GM19463 (cell line): ENCODE results near the gene SPSB1.

Experiments used
- ATAC-seq: cut with Tn5 transposase; IDR thresholded peaks from one replicate; pipeline ENCODE4 v1.9.1; 2021; ENCODE audit warnings: mild to moderate bottlenecking, moderate library complexity; ENCODE audit not compliant: unreplicated experiment

The SPSB1 gene

DNA sequence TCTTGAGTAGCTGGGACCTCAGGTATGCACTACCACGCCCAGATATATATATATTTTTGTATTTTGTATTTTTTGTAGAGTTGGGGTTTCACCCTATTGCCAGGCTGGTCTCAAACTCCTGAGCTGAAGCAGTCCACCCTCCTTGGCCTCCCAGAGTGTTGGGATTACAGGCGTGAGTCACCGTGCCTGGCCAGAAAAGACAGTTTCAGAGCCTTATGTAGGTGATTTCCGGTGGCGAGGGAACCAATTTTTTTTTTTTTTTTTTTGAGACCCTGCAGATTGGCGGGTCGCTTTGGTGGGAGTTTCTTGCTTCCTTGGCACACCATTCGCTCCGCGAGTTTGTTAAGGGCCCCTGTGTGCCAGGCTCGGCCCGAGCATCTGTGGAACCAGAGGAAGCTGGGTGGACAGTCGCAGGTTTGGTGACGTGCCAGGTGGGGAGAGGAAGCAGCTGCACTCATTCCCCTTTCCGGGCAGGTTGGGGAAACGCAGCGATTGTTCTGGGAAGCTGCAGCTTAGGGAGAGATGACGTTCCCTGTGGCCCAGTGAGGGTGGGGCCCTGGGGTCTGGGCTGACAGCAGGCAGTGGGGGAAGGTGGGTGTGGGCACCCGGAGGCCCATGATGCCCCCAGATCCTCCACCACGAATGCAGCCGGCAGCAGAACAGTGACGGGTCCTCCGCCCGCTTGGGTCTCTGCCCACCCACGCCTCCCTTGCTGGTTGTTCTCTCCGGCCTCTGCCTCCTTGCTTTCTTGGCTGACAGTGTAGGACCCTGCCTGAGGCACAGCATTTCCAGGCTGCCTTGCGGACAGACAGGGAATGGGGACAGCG is 25.1 kb downstream of the SPSB1 start:
- no peak for ATAC-seq

DNA sequence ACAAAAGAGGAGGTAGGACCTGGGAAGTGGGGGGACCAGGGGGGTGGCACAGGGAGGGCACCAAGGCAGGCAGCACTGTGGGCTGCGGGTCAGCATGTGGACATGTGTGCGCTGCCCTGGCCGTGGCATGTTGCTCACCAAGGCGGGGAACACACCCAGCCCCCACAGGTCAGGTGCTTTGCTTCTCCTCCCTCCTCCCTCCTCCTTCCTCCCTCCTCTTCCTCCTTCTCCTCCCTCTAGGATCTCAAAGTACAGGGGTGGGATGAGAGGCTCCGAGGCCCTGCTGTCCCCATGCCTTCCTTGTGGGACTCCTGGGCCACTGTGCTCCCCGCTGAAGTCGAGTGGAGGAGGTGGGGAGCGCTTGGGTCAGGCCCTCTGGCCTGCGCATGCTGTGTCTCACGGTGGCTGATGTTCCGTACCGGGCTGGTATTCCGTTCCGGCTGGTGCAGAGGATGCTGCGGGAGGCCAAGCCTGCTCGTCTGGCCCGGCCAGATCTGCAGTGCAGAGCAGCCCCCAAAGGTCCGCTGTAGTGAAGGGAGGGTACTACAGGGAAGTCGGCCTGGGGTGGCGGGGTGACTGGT is 26.6 kb downstream of the SPSB1 start:
- ATAC-seq = no peak

DNA sequence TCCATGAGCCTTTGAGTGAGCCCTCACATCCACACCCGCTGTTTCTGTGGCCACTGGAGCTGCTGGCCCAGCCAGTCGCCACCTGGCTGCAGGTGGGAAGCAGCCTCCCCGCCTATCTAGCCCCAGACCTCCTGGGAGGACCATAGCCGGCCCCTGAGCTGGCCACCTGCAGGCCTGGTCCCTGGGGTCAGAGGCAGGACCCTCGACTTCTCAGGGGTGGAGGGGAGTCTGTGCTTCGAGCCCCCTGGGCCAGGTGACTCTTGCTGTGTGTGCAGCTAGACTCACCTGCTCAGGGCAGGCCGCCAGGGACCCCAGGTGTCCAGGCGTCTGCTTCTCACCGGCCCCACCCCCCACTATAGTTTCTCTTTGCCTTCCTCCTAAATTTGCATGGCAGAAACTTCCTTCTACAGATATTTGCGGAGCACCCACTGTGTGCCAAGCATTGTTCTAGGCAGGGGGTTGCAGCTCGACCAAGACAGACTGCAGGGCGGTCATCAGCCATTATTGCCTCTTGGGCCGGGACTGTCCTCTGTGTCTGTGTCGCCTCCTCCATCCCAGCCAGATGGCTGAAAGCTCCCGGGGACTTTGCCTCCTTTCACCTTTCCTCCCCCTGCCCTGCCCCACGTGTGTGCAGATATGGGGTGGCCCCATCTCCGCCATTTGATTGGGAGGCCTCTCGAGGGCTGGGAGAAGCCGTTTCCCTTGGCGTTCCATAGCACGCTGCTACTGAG is 27.3 kb downstream of the SPSB1 start:
- ATAC-seq = no peak

DNA sequence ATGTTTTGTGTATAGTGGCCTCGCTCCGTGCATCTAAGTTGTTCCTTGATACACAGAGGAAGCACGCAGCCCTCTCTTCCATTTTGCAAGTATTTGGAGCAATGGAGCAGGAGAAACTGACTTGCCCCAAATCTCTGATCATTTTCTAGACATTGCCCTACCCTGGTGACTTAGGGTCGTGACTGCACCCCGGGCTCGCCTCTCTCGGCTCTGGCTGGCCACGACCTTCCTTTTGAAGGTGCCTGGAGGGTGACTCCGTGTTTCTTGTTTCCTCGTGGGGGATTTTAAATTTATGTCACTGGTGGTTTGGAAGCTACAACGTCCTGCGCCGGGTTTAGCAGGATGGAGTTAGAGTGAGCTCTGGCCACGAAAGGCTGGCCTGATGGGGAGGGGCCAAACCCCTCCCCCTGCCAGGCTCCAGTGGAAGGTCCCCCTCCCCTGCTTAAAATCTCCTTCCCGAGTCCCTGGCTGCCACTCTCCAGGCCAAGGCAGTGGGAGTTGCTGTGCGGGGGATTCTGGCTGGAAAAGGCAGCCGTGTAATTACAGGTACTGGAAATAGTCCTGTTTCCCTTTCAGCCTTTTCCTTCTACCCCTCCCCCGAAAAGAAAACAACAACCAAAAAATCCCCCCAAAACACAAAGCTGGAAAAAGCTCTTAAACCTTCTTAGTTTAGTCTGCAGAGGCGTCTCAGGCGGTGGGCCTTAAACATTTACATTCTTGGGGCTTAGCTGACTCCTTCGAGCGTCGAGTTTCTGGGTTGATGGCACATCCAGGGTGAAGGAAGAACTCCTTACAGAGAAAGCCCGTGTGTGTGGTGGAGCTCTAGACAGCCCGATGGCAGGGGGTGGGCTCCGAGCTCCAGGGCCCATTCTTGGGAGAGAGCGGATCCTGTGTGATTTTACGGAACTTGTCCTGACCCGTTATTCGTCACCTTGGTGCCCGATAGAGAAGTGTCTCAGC is 28.1 kb downstream of the SPSB1 start:
- ATAC-seq = no peak

DNA sequence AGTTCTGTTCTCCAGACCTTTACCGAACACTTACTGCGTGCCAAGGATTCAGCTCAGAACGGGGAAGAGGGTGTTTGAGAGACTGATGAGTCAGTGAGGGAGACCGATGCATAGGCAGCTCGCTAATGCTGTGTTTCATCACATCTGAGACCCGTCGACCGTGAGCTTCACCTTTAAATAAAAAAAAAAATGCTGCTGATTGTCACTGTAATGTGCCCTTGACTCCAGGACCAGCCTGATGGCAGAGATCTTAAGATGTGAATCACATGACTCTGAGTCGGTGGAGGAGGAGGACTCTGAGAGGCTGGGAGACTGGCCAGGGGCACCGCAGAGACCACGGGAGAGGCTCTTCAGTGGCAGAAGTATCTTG is 28.8 kb downstream of the SPSB1 start:
- ATAC-seq = no peak

DNA sequence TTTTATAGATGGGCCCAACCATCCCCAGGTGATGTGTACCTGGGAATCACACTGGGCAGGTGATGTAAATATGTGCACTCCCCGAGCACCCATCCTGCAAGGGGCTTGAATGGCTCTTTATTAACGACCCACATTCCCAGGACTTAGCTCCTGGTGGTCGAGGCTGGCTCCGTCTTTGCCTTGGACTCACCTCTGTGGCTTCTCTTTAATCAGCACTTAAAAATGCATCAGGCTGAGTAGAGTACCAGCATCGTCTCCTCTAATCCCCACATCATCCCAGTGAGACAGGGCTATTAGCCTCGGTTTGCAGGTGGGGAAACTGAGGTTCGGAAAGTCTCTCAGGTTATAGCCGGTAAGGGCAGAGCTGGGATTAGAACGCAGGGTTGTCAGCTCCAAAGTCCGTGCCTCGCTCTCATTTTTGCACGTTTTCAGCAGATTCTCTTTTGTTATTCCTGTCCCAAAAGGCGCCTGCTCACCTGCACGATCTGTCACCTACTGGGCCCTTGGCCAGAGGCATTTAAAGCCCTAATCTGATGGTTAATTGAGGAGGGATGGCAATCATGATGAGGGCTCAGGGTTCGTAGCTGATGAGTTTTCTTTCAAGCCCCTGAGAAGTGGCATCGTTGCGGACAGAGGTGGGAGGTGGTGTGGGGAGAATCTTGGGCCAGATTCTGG is 29.4 kb downstream of the SPSB1 start:
- no peak for ATAC-seq

DNA sequence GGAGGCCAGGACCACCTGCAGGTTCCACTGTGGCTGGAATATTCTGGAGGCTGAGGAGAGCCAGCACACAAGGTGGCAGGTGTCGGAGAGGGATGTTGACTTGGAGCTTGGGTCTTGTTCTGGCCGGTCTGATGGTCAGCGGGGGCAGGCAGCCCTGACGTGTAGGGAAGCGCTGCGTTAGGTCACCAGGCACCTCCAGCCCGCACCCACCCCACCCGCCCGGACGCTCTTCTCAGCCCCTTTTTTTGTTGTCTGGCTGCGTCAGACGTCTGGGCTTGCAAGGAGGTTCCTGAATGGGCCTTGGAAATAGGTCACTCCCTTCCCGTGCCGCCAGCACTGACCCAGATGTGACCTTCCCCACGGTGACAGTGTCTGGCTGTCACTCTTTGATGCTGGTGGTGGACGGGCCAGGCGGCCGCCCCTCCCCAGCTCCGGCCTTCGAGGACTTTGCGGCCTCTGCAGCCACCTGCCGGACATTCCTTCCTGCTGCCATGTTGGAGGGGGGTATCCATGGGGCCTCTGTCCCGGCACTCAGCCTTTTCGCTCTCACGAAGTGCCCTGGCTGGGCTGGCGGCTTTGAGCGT is 30.1 kb downstream of the SPSB1 start:
- no peak for ATAC-seq

DNA sequence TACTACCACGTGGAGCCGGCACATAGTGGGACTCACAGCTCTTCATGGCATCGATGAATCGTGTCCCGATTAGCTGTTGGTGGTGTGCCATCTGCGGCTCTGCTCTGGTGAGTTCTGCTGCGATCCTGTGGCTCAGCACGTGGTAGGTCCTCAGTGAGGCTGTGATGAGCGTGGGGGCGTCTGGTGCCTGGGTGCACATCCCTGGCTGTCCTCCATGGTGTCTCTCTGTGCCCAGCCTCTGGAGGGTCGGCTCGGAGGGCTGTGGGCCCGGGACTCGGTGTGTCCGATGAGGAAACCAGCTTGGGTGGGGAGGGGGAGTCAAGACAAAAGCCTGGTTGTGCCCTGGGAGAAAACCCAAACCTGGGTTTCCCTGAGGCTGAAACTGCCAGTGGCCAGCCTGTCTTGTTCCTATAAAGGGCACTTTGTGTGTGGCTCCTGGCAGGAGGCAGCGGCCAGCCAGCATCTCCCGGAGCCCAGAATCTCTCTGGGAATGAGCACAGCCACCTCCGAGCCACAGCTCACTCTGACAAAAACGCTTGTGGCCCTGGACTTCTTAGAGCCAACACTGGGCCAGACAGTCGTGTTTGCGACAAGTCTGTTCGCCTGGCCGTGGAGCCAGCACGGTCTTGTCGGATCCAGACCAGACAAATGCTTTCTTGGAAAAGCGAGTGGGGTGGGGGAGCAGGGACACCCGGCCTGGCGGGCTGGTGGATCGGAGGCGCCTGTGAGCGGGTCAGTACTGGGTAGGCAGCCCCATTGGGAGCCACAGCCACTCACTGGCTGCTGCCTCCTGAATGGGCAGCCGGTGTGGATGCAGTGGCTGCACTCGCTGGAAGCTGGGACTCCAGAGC is 31.8 kb downstream of the SPSB1 start:
- ATAC-seq = no peak

DNA sequence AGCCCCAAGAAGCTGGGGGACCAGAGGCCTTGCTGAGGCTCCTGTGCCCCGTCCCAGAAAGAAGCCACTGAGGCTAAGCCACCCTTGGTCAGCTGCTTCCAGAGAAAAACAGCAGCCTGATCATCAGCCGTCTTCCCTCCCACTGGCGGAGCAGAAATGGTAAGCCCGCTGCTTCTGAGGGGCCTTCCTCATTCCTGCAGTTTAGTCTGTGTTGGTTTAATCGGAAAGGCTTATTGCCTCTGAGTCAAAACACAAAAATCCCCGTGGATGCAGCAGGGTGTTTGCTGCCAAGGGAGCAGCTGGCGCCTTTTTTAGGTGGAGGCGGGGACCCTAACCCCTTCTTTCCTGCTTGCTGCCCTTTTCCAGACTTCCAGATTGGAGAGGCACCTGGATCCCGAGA is 33.9 kb downstream of the SPSB1 start:
- ATAC-seq = no peak

DNA sequence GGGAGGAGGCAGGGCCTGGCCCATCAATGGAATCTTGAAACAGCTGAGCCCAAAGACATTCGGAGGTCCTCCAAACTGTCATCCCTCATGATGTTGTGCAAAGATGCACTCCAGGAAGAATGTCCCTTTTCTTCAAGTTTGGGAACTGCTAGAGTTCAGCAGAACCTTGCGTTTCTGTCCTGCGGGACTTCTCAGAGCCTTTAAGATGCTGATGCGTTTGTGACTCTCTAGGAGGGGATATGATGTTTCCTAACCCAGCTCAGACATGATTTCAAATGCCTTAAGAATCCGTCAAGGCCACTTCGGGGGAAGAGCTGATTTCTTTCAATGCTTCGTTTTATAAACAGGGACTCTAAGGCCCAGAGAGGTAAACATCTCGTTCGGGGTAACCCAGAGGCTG is 35.5 kb downstream of the SPSB1 start:
- ATAC-seq = no peak

DNA sequence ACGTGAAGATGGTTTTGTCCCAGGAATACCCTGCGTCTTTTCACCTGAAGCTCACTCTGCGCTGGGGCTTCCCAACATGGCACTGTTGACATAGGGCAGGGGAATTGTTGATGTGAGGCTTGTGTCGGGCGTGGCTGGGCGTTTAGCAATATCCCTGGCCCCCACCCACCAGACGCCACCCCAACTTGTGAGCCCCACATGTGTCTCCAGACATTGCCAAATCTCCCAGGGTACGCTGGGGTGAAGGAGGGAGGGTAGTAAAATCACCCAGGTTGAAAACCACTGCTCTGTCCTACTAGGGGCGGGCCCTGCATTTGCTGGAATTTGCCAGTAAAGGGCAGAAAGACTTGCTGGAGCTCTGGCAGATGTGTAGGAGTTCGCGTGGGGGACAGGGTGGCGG is 36.0 kb downstream of the SPSB1 start:
- no peak for ATAC-seq

DNA sequence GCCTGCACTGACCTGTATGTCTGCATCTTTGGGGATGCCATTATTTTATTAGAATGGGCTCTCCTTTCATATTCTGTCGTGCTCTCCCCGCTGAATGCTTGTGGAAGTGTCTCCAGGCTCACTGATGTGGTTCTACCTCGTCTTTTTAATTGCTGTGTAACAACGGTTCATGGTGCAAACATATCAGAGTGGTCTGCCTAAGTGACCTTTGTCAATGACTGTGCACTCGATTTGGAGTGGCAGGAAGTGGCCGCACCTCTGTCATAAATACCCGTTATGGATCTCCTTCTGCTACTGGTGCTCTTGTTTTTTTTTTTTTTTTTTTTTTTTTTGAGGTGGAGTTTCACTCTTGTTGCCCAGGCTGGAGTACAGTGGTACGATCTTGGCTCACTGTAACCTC is 38.3 kb downstream of the SPSB1 start:
- no peak for ATAC-seq

DNA sequence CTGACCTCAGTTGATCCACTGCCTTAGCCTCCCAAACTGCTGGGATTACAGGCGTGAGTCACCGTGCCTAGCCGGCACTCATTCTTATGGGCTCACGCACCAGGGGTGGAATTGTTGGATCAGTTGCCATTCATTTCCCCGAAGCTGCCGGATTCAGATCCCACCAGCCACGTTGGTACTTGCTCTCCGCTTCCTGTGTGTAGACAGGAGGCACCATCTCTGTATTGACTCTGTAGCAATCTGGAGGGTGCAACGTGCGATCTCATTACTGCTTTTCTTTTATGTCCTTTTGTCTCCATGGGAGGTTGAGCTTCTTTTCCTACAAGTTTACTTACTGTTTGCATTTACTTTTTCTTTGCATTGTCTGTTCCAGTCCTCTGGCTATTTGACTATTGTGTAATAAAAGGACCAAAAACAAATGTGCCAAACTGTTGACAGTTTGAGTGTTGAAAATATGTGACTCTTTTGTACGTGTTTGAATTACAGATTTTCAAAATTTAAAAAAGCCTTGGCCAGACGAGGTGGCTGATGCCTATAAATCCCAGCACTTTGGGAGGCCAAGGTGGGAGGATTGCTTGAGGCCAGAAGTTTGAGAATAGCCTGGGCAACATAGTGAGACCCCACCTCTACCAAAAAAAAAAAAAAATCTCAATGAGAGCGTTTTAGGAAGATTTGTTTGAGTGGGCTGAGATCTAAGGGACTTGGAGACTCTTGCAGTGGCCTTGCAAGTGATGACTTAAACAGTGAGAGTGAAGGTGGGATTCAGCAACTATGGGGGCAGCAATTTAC is 39.1 kb downstream of the SPSB1 start:
- no peak for ATAC-seq

DNA sequence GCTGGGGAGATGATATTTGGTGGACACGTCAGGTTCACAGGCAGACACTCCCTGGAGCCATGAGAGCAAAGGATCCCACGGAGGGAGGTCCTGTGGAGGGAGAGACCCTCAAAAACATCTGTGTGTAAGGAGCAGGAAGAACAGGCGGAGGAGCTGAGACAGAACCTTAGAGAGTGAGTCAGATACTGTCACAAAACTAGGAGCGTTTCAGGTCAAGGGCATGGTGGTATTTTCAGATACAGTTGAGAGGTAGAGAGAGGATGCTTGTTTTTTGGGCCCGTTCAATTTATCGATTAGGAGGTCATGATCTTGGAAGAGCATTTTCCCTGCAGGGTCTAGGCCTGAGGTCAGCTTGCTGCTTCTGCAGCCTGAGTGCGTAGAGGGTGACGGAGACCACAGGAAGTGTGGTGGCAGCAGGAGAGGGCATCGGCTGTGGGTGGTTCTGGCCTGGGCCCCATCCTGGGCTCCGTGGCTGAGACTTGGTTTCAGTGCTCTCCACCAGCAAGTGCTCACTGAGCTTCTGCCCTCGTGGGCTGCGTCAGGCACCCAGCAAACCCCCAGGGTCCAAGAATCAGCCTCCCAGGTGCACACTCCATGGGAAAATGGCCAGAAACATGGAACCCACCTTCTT is 39.9 kb downstream of the SPSB1 start:
- no peak for ATAC-seq

DNA sequence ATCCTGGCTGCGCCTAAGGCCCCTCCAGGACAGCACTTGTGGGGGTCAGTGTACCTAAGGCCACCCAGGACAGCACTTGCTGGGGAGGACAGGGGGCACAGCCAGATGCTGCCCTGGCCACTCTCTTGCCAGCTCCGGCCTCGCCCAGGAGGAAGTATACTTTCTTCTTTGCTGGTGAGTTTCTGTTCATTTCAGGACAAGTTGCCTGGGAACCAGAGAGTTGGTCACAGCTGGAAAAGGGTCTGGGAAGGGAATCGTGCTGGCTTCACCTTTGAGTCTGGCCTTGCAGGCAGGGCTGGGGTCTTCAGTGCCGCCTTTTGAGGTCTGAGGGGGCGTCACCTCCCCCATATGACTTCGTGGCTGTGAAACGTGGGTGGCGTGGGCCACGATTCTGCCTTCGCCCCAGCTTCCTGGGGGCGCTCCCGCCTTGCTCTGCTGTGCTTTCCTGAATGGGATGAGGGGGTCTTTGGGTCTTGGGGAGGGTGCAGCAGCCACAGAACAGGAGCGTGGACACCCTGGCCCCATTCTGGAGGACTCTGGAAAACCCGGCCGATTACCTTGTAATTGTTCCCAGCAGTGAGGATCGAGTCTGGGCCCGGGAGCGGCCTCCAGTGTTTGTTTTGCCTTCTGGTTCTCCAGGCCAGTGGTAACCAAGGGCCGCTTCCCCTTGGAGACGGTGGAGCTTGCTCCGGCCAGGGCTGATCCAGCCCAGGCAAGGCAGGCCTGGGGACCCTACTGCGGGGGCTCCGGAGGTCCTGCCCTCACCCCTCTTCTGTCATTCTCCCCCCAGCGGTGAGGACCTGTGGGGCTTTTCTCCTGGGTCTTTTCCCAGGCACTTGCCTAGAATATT is 45.9 kb downstream of the SPSB1 start:
- no peak for ATAC-seq

DNA sequence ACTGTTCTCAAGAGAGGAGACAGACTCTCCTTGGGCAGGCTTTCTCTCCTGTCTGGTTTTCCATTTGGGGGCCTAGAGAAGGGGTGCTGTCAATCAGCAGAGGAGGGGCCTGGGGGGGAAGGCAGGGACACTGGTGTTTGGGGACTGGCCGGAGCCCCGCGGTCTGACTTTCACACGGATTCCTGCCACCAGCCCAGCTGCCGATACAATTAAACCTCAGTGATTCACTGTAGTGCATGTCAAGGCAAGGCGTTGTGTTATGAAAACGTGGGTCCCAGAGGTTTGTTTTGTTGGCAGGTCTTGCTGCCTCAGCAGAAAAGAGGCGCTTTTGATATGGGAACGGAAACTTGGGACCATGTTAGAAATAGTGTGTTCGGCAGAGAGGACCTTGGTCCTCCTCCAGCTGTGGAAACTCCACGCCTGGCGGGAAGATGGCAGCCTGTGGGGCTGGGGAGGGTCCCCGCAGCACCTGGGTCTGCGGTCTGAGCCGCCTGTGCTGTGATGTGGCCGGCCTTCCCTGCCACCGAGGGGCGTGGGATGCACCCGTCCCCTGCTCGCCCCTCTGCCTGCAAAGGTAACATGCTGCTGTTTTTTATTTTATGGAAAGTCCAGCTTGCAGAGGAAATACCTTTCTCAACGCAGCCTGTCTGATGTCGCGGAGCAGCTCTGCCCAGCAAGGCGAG is 47.6 kb downstream of the SPSB1 start:
- no peak for ATAC-seq
